ENCODE results near the gene GUF1.

GUF1 gene

DNA sequence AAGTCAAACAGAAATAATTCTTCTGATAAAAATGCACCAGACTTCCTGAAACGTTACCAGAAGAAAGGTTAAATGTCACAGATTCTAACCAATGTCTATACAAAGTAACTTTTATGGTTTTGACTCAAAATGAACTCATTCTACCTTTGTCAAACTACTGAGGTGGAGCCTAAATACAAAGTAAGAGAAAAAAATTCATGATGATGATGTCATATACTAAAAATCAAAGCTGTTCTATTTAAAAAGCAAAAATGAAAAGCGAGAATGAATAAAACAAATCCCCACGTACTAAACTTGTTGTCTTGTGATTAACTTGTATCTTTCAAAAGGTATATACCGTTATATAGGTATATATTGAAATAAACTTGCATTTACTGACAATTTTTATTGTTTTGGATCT, 26.5 kb downstream of the GUF1 start:
- Histone ChIP-seq H3K36me3 (peaks cover 27% of the 10 kb centered on the region), H3K4me1 (ENCODE audit: control insufficient read depth in 1 of 2, insufficient read depth in 1 of 2, low read depth in 1 of 2, low read length in 1 of 2) (no peaks in the 10 kb centered on the region), H3K27ac (no peak overlapping the region), H3K27me3 (no peaks in the 10 kb centered on the region), H3K9me3 (no peaks in the 10 kb centered on the region), H3K4me3 (ENCODE audit: low read depth in 1 of 2, low read length in 1 of 2) (no peak overlapping the region)
- TF ChIP-seq, protein P1, sequence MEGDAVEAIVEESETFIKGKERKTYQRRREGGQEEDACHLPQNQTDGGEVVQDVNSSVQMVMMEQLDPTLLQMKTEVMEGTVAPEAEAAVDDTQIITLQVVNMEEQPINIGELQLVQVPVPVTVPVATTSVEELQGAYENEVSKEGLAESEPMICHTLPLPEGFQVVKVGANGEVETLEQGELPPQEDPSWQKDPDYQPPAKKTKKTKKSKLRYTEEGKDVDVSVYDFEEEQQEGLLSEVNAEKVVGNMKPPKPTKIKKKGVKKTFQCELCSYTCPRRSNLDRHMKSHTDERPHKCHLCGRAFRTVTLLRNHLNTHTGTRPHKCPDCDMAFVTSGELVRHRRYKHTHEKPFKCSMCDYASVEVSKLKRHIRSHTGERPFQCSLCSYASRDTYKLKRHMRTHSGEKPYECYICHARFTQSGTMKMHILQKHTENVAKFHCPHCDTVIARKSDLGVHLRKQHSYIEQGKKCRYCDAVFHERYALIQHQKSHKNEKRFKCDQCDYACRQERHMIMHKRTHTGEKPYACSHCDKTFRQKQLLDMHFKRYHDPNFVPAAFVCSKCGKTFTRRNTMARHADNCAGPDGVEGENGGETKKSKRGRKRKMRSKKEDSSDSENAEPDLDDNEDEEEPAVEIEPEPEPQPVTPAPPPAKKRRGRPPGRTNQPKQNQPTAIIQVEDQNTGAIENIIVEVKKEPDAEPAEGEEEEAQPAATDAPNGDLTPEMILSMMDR (IDR thresholded peaks at IDR 0.05) = no peak

DNA sequence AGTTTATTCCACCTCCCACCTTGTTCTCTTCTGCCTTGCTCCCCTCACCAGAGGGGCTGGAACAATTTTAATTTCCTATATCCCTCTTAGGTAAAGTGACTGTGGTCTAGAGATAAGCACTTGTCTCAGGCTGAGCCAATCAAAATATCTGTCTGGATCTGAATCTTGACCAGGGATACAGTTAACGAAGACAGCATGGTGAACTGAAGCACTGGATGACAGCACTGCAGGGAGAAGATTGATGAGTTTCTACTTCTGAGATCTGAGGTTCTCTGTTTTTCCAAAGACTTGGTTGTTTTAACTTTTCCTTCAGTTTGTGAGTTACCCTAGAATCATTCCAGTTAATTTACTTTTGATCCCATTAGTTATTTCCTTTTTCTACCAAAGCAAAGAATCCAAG, 34.9 kb downstream of the GUF1 start:
- Histone ChIP-seq H3K27me3 (no peaks in the 10 kb centered on the region), H3K4me1 (ENCODE audit: control insufficient read depth in 1 of 2, insufficient read depth in 1 of 2, low read depth in 1 of 2, low read length in 1 of 2) (no peaks in the 10 kb centered on the region), H3K9me3 (no peaks in the 10 kb centered on the region), H3K36me3 (no peaks in the 10 kb centered on the region), H3K4me3 (ENCODE audit: low read depth in 1 of 2, low read length in 1 of 2) (no peak overlapping the region), H3K27ac (no peak overlapping the region)
- TF ChIP-seq, protein P1 (IDR thresholded peaks at IDR 0.05) = no peak

DNA sequence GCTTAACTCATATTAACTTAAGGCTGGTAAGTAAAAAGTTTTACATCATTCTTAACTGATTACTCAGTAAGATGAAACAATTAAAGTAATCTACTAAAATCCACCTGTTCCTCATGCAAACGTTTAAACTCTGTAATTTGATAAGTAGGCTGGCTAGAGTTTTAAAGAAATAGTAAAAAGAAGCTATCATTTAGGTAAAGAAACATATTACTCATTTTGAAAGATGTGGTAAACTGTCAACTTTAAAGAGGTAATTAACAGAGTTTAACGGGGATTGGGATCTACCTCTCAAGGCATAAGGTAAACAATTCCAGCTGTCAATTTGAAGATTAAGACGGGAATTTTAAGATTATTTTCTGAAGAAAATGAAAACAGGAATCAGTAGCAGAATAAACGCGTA, 38.4 kb downstream of the GUF1 start:
- H3K36me3 ChIP-seq = no peaks in the 10 kb centered on the region
- TF ChIP-seq, protein P1 (IDR thresholded peaks at IDR 0.05) = no peak
- H3K4me1 ChIP-seq (ENCODE audit: control insufficient read depth in 1 of 2, insufficient read depth in 1 of 2, low read depth in 1 of 2, low read length in 1 of 2) = no peaks in the 10 kb centered on the region
- no peaks in the 10 kb centered on the region for H3K27me3 ChIP-seq
- no peaks in the 10 kb centered on the region for H3K9me3 ChIP-seq
- no peak overlapping the region for H3K27ac ChIP-seq
- H3K4me3 ChIP-seq (ENCODE audit: low read depth in 1 of 2, low read length in 1 of 2) = no peak overlapping the region

DNA sequence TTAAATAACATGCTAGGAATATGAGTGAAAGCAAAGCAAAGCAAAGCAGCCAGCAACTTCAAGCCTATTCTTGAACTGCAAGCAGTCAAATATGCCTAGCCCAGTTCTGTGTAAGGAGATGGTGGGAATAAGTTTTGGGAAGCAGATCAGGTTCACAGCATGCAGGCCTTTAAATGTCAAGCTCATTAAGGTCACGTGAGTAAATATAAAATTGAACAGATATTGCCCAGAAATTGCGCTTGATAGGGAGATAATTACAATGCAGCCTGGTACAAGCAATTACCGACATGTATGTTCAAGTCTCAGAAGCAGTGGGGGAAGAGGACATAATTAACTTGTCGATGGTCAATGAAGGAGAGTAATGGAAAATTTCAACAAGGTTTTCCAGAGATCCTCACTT, 42.2 kb downstream of the GUF1 start:
- H3K9me3 ChIP-seq = no peaks in the 10 kb centered on the region
- H3K4me3 ChIP-seq (ENCODE audit: low read depth in 1 of 2, low read length in 1 of 2) = no peak overlapping the region
- H3K36me3 ChIP-seq = no peaks in the 10 kb centered on the region
- no peak overlapping the region for H3K27ac ChIP-seq
- no peaks in the 10 kb centered on the region for H3K4me1 ChIP-seq (ENCODE audit: control insufficient read depth in 1 of 2, insufficient read depth in 1 of 2, low read depth in 1 of 2, low read length in 1 of 2)
- H3K27me3 ChIP-seq = peaks cover 8% of the 10 kb centered on the region
- TF ChIP-seq, protein P1 (IDR thresholded peaks at IDR 0.05) = no peak

DNA sequence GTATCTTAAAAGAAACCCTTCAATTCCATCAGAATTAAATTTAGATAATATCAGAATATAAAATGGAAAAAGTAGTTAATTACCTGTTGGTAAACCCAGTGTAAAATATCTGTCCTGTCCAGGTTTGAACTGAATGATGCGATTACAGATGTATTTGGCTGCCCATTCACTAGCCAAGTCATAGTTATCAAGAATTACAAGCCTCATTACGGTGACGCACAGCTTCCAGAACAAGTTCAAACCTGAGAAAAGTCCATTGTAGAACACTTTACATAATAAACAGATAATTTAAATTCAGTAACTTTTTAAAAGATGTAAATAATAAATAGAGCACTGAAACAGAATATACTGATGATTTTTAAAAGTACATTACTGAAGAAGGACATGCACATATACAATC, 43.8 kb downstream of the GUF1 start:
- no peak overlapping the region for H3K27ac ChIP-seq
- no peaks in the 10 kb centered on the region for H3K36me3 ChIP-seq
- TF ChIP-seq, protein P1 (IDR thresholded peaks at IDR 0.05) = no peak
- H3K4me1 ChIP-seq (ENCODE audit: control insufficient read depth in 1 of 2, insufficient read depth in 1 of 2, low read depth in 1 of 2, low read length in 1 of 2) = peaks cover 12 to 14% of the 10 kb centered on the region in 2 experiments
- H3K27me3 ChIP-seq = peaks cover 22% of the 10 kb centered on the region
- H3K4me3 ChIP-seq (ENCODE audit: low read depth in 1 of 2, low read length in 1 of 2) = no peak overlapping the region
- no peaks in the 10 kb centered on the region for H3K9me3 ChIP-seq

DNA sequence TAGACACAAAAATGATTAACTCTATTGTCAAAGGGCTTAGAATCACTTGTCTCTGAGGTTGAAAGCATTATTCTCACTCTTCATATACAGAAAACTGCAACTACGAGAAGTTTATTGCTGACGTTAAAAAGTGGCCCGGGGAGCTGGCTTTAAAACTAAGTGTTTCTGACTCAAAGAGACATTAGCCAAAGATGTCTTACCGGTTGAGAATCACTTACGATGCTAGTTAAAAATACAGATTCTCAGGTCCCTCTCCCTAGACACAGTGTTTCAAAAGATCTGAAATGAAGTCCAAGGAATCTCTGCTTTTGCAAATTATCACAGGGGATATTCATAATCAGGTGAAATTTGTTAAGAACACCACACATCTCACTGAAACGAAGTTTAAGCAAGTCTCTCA, 46.9 kb downstream of the GUF1 start:
- Histone ChIP-seq H3K27ac (no peak overlapping the region), H3K27me3 (peaks cover 30% of the 10 kb centered on the region), H3K4me3 (ENCODE audit: low read depth in 1 of 2, low read length in 1 of 2) (no peak overlapping the region), H3K36me3 (no peaks in the 10 kb centered on the region), H3K9me3 (no peaks in the 10 kb centered on the region), H3K4me1 (ENCODE audit: control insufficient read depth in 1 of 2, insufficient read depth in 1 of 2, low read depth in 1 of 2, low read length in 1 of 2) (peaks cover 14% of the 10 kb centered on the region in 2 experiments)
- TF ChIP-seq, protein P1 (IDR thresholded peaks at IDR 0.05) = no peak
